ENCODE results near the gene ACMSD. TPM values are rescaled to one million over a fixed set of nuclear protein-coding genes. Genes with fewer than 3 reads are reported as not detected.

Gene ACMSD
- total RNA-seq, 4 donors from 2014 or later: 1.2 TPM; not detected in 3

- H3K27ac ChIP-seq: peak within 1 kb of the TSS; percentile 92 to 97 (median 97)
- DNase-seq: peak; percentile 97 to 100 (median 99)
- no peaks in the 10 kb centered on the region for H3K27me3 ChIP-seq
- no peaks in the 10 kb centered on the region for H3K36me3 ChIP-seq
- peak within 1 kb of the TSS; percentile 72 to 96 (median 80) for H3K4me3 ChIP-seq
- peak in 1 of 2 donors; percentile 42 for TF ChIP-seq POLR2A (IDR thresholded peaks at IDR 0.05)
- TF ChIP-seq, protein P1, sequence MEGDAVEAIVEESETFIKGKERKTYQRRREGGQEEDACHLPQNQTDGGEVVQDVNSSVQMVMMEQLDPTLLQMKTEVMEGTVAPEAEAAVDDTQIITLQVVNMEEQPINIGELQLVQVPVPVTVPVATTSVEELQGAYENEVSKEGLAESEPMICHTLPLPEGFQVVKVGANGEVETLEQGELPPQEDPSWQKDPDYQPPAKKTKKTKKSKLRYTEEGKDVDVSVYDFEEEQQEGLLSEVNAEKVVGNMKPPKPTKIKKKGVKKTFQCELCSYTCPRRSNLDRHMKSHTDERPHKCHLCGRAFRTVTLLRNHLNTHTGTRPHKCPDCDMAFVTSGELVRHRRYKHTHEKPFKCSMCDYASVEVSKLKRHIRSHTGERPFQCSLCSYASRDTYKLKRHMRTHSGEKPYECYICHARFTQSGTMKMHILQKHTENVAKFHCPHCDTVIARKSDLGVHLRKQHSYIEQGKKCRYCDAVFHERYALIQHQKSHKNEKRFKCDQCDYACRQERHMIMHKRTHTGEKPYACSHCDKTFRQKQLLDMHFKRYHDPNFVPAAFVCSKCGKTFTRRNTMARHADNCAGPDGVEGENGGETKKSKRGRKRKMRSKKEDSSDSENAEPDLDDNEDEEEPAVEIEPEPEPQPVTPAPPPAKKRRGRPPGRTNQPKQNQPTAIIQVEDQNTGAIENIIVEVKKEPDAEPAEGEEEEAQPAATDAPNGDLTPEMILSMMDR (IDR thresholded peaks at IDR 0.05): peak in 3 of 6 experiments; percentile 9 to 21 (median 13)
- H3K4me1 ChIP-seq: peaks cover 0 to 27% (median 5%) of the 10 kb centered on the region in 4 donors
- H3K9me3 ChIP-seq: no peaks in the 10 kb centered on the region
Measured at GRCh38 chr2:134918526-134919340, 80.3 kb downstream of the ACMSD start, which contains the start of gene CCNT2. Gene CCNT2, plus strand, starts transcription at chr2:134918822. Its CDS starts 33 bp downstream, at chr2:134918855.

GRCh38 chr2:134919341-134920210 lies 81.2 kb downstream of the ACMSD start:
- H3K4me1 ChIP-seq: peaks cover 0 to 29% (median 5%) of the 10 kb centered on the region in 4 donors
- TF ChIP-seq, protein P1 (IDR thresholded peaks at IDR 0.05): no peak
- peak in 1 of 2 donors; percentile 26 for TF ChIP-seq POLR2A (IDR thresholded peaks at IDR 0.05)
- H3K36me3 ChIP-seq: no peaks in the 10 kb centered on the region
- H3K27ac ChIP-seq: peak overlapping the region; percentile 92 to 97 (median 97)
- H3K27me3 ChIP-seq: no peaks in the 10 kb centered on the region
- H3K4me3 ChIP-seq: peak overlapping the region; percentile 72 to 96 (median 80)
- no peaks in the 10 kb centered on the region for H3K9me3 ChIP-seq
- DNase-seq: peak in 2 of 3 donors; percentile 38 to 61

GRCh38 chr2:134924912-134925311 lies 86.5 kb downstream of the ACMSD start:
- TF ChIP-seq, protein P1 (IDR thresholded peaks at IDR 0.05): no peak
- TF ChIP-seq POLR2A (IDR thresholded peaks at IDR 0.05): no peak
- peaks cover 0 to 55% (median under 1%) of the 10 kb centered on the region in 4 donors for H3K4me1 ChIP-seq
- H3K36me3 ChIP-seq: no peaks in the 10 kb centered on the region
- H3K4me3 ChIP-seq: no peak overlapping the region
- H3K27ac ChIP-seq: no peak overlapping the region
- DNase-seq: no peak
- H3K27me3 ChIP-seq: no peaks in the 10 kb centered on the region
- H3K9me3 ChIP-seq: no peaks in the 10 kb centered on the region

DNA sequence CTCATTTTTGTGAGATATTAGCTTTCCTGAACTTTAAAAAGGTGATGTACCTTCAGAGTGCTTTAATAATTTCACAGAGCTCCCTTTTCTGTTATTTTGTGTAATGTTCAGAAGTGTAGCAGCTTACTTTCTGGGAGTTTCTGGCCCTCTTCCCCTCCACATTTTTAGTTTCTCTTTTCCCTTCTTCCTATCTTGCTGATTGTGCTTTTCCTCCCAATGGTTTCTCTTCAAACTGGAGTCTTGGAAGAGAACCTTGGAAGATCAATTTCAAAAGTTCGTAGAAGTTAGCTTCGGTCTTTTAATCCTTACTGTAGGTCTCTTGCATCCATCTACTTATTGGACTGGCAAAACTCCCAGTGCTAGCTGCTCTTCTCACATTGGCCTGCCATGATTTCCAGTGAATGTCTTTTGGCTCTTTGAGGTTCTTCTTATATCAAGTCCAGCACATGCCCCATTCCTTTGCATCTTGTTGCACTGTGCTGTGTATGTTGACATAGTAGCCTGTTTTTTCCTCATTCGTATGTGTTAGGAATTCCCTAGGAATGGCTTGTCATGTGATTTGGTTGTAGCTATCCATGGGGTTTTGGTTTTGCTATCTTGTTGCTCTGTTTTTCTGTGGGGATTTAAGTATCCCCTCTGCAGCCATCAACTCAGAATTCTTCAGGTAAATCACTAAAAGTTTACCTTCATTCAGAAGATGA lies 88.0 kb downstream of the ACMSD start:
- Histone ChIP-seq H3K4me3 (no peak overlapping the region), H3K9me3 (no peaks in the 10 kb centered on the region), H3K27me3 (no peaks in the 10 kb centered on the region), H3K36me3 (no peaks in the 10 kb centered on the region), H3K27ac (no peak overlapping the region), H3K4me1 (peaks cover 0 to 43% (median 0%) of the 10 kb centered on the region in 4 donors)
- DNase-seq: no peak
- TF ChIP-seq, protein P1 (IDR thresholded peaks at IDR 0.05): no peak
- no peak for TF ChIP-seq POLR2A (IDR thresholded peaks at IDR 0.05)

DNA sequence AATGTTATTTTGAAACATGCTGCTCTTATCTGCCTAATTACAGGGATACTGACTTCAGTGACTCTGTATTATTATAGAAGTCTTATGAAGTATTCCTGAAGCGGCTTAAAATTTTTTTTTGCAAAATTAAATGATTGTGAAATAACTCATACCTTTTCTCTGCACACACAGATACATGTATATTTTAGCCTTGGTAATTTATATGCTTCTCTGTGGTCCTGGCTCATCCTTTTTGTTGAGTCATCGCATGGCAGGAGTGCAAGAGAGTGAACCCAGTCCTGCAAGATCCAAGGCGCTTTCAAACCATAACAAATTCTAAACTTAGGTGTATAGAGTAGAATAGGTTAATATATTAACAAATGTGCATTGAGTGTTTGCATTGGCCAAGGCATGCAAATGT lies 88.8 kb downstream of the ACMSD start:
- H3K27ac ChIP-seq: no peak overlapping the region
- no peaks in the 10 kb centered on the region for H3K27me3 ChIP-seq
- peaks cover 0 to 40% (median 0%) of the 10 kb centered on the region in 4 donors for H3K4me1 ChIP-seq
- DNase-seq: no peak
- H3K9me3 ChIP-seq: no peaks in the 10 kb centered on the region
- TF ChIP-seq, protein P1 (IDR thresholded peaks at IDR 0.05): no peak
- no peak for TF ChIP-seq POLR2A (IDR thresholded peaks at IDR 0.05)
- no peaks in the 10 kb centered on the region for H3K36me3 ChIP-seq
- H3K4me3 ChIP-seq: no peak overlapping the region
